ENCODE data around the gene AHSG. TPM values are rescaled to one million over a fixed set of nuclear protein-coding genes. Genes with fewer than 3 reads are reported as not detected.

Gene AHSG
- total RNA-seq, 1 donor from 2014 or later = not detected

- FAIRE-seq = no peak
- no peak for TF ChIP-seq CTCF (IDR thresholded peaks at IDR 0.05; ENCODE audit: insufficient read depth, low read length, severe bottlenecking)
- DNase-seq (ENCODE audit: low read depth) = no peak
- H3K4me3 ChIP-seq (ENCODE audit: low read depth, low read length) = no peak overlapping the region
- no peaks in the 10 kb centered on the region for H3K27me3 ChIP-seq (ENCODE audit: control insufficient read depth, insufficient read depth, low read length)
- no peaks in the 10 kb centered on the region for H3K36me3 ChIP-seq (ENCODE audit: control insufficient read depth, insufficient read depth, low read length)
These were observed 4.1 kb upstream of the AHSG start for GRCh38 chr3:186608624-186609215.

GRCh38 chr3:186609247-186609868, 3.5 kb upstream of the AHSG start:
- H3K27me3 ChIP-seq (ENCODE audit: control insufficient read depth, insufficient read depth, low read length) = no peaks in the 10 kb centered on the region
- FAIRE-seq = no peak
- TF ChIP-seq CTCF (IDR thresholded peaks at IDR 0.05; ENCODE audit: insufficient read depth, low read length, severe bottlenecking) = peak; percentile 83
- no peak overlapping the region for H3K4me3 ChIP-seq (ENCODE audit: low read depth, low read length)
- peak; percentile 76 for DNase-seq (ENCODE audit: low read depth)
- H3K36me3 ChIP-seq (ENCODE audit: control insufficient read depth, insufficient read depth, low read length) = no peaks in the 10 kb centered on the region

GRCh38 chr3:186612065-186612464, 795 bp upstream of the AHSG start:
- Histone ChIP-seq H3K27me3 (ENCODE audit: control insufficient read depth, insufficient read depth, low read length) (no peaks in the 10 kb centered on the region), H3K4me3 (ENCODE audit: low read depth, low read length) (no peak overlapping the region), H3K36me3 (ENCODE audit: control insufficient read depth, insufficient read depth, low read length) (no peaks in the 10 kb centered on the region)
- no peak for TF ChIP-seq CTCF (IDR thresholded peaks at IDR 0.05; ENCODE audit: insufficient read depth, low read length, severe bottlenecking)
- DNase-seq (ENCODE audit: low read depth) = no peak
- no peak for FAIRE-seq

- TF ChIP-seq CTCF (IDR thresholded peaks at IDR 0.05; ENCODE audit: insufficient read depth, low read length, severe bottlenecking) = no peak
- FAIRE-seq (no peak), DNase-seq (ENCODE audit: low read depth) (no peak)
- no peak overlapping the region for H3K4me3 ChIP-seq (ENCODE audit: low read depth, low read length)
- no peaks in the 10 kb centered on the region for H3K36me3 ChIP-seq (ENCODE audit: control insufficient read depth, insufficient read depth, low read length)
- H3K27me3 ChIP-seq (ENCODE audit: control insufficient read depth, insufficient read depth, low read length) = no peaks in the 10 kb centered on the region
These were observed 891 bp downstream of the AHSG start for GRCh38 chr3:186613637-186614265.

- Histone ChIP-seq H3K4me3 (ENCODE audit: low read depth, low read length) (no peak overlapping the region), H3K36me3 (ENCODE audit: control insufficient read depth, insufficient read depth, low read length) (no peaks in the 10 kb centered on the region), H3K27me3 (ENCODE audit: control insufficient read depth, insufficient read depth, low read length) (no peaks in the 10 kb centered on the region)
- no peak for TF ChIP-seq CTCF (IDR thresholded peaks at IDR 0.05; ENCODE audit: insufficient read depth, low read length, severe bottlenecking)
- FAIRE-seq (no peak), DNase-seq (ENCODE audit: low read depth) (no peak)
These were observed 1.4 kb downstream of the AHSG start for GRCh38 chr3:186614266-186614596.

Measured in bronchial epithelial cell (primary cell).